Measurements from ENCODE around the gene PPP1R9B.

GRCh38 chr17:50100480-50100883, 50.0 kb downstream of the PPP1R9B start:
- TF ChIP-seq CTCF (conservative IDR thresholded peaks at IDR 0.05) (no peak), ZFX (IDR thresholded peaks at IDR 0.05) (no peak)

All from C4-2B (cell line).